GM12892 (cell line): ENCODE results near the gene TSPAN5.

Source experiments
- POLR2AphosphoS5 ChIP-seq: IDR thresholded peaks from 2 replicates; pipeline ENCODE4 v1.6.1; 2011; ENCODE audit warnings: low read depth, low read length, control low read depth
- TAF1 ChIP-seq: IDR thresholded peaks from 2 replicates; pipeline ENCODE4 v1.6.1; 2011; ENCODE audit warnings: low read depth, mild to moderate bottlenecking, control low read depth, low read length, borderline replicate concordance

GRCh38 chr4:98661371-98662054 is 3.1 kb upstream of the TSPAN5 start:
- no peak for TF ChIP-seq TAF1
- no peak for TF ChIP-seq POLR2AphosphoS5
